A549 (cell line): Measurements from ENCODE around the gene SERHL2. TPM values are rescaled to one million over a fixed set of nuclear protein-coding genes. Genes with fewer than 3 reads are reported as not detected.
A peak's percentile ranks its signal among the peaks of the same experiment; 100 is the strongest.
"Not testable (repeated sequence)": the region's sequence is repeated elsewhere in the genome, so short reads cannot be mapped to it uniquely, and the experiment has no call there.

Experiments
- ATAC-seq, 2 experiments: fragments of 200-7000 bp in 1 of 2; fragments of >200 bp in 1 of 2; cut with Nextera tagmentation in 1 of 2; cut with Tn5 transposase in 1 of 2; 3 replicates each; pipeline versions ENCODE4 v1.8.0 to v1.9.1; 2018 to 2020; ENCODE audit warnings: mild to moderate bottlenecking in 1 of 2, moderate library complexity in 1 of 2
- CTCF ChIA-PET: fragments of 300-600 bp; sonication (Branson Sonifier 250); formaldehyde crosslinking; extraction: SDS; loops from one replicate; lab custom pipeline; 2021; ENCODE audit warnings: antibody characterized with exemption, inconsistent platforms; lab: Yijun Ruan, JAX
- POLR2A ChIA-PET: fragments of 350-600 bp; formaldehyde crosslinking; extraction: SDS; loops from one replicate; lab custom pipeline; 2021; ENCODE audit warnings: antibody characterized with exemption, inconsistent platforms; lab: Yijun Ruan, JAX
- DNase-seq, 2 experiments: peaks; one replicate each; pipeline versions ENCODE4 v3.0.0 to v3.0.0-alpha.2; 2011 to 2016; ENCODE audit warnings: low read depth in 1 of 2, low spot score in 1 of 2
- FAIRE-seq: peaks from 2 replicates; lab custom pipeline; 2011; peaks lifted over from hg19 to GRCh38; lab: Jason Lieb, UNC
- H3K27ac ChIP-seq, 2 experiments: fragments of >200 bp; sonication (Bioruptor Twin); formaldehyde crosslinking; 3 replicates each; pipeline ENCODE4 v1.5.1; 2016 to 2017
- H3K4me1 ChIP-seq: fragments of >200 bp; sonication (Bioruptor Twin); formaldehyde crosslinking; 3 replicates; pipeline ENCODE4 v1.6.1; 2016
- H3K4me2 ChIP-seq: fragments of >200 bp; sonication (Bioruptor Twin); formaldehyde crosslinking; 3 replicates; pipeline ENCODE4 v1.6.1; 2016
- H3K4me3 ChIP-seq: fragments of >200 bp; sonication (Bioruptor Twin); formaldehyde crosslinking; 3 replicates; pipeline ENCODE4 v1.5.1; 2016
- H3K9me3 ChIP-seq: fragments of >200 bp; sonication (Bioruptor Twin); formaldehyde crosslinking; 3 replicates; pipeline ENCODE4 v1.6.1; 2016
- ATOH8 ChIP-seq: fragments of 250-450 bp; sonication (Bioruptor Pico); IDR thresholded peaks from 2 replicates; pipeline ENCODE4 v1.5.0; 2020; ENCODE audit warnings: low read depth, mild to moderate bottlenecking, moderate library complexity
- BCL3 ChIP-seq: fragments of >200 bp; sonication (Bioruptor Twin); formaldehyde crosslinking; IDR thresholded peaks from 3 replicates; pipeline ENCODE4 v1.6.1; 2016
- CBX8 ChIP-seq: fragments of 200-600 bp; sonication (generic); IDR thresholded peaks from 2 replicates; pipeline ENCODE4 v1.6.1; 2016
- CHD2 ChIP-seq: fragments of 150-350 bp; IDR thresholded peaks from 2 replicates; pipeline ENCODE4 v1.6.1; 2014; ENCODE audit warnings: low read length; ENCODE audit not compliant: partially characterized antibody
- CTCF ChIP-seq: fragments of >200 bp; sonication (Bioruptor Twin); formaldehyde crosslinking; IDR thresholded peaks from 3 replicates; pipeline ENCODE4 v1.5.1; 2016
- EHF ChIP-seq: fragments of 250-450 bp; sonication (Bioruptor Pico); IDR thresholded peaks from 2 replicates; pipeline ENCODE4 v1.5.0; 2020; ENCODE audit warnings: mild to moderate bottlenecking
- ESRRA ChIP-seq: fragments of 150-350 bp; IDR thresholded peaks from 2 replicates; pipeline ENCODE4 v1.6.1; 2014; ENCODE audit warnings: mild to moderate bottlenecking, low read length, borderline replicate concordance
- FOSB ChIP-seq: fragments of 250-450 bp; sonication (Bioruptor Pico); IDR thresholded peaks from 2 replicates; pipeline ENCODE4 v1.5.0; 2020; ENCODE audit warnings: mild to moderate bottlenecking, moderate library complexity
- HEYL ChIP-seq: fragments of 250-450 bp; sonication (Bioruptor Pico); IDR thresholded peaks from 2 replicates; pipeline ENCODE4 v1.8.0; 2021; ENCODE audit warnings: mild to moderate bottlenecking, moderate library complexity
- MAFK ChIP-seq: fragments of 450-650 bp; IDR thresholded peaks from 2 replicates; pipeline ENCODE4 v1.6.1; 2014; ENCODE audit not compliant: partially characterized antibody
- NFE2L2 ChIP-seq: fragments of 150-350 bp; conservative IDR thresholded peaks from 2 replicates; pipeline ENCODE4 v1.6.1; 2014; ENCODE audit warnings: low read length
- NPAS2 ChIP-seq: fragments of 250-450 bp; sonication (Bioruptor Pico); IDR thresholded peaks from 2 replicates; pipeline ENCODE4 v1.8.0; 2022; ENCODE audit warnings: mild to moderate bottlenecking, moderate library complexity, borderline replicate concordance
- NR3C1 ChIP-seq: fragments of >200 bp; sonication (Bioruptor Twin); formaldehyde crosslinking; IDR thresholded peaks from 3 replicates; pipeline ENCODE4 v1.6.1; 2017
- PHF8 ChIP-seq: fragments of 200-600 bp; sonication (generic); IDR thresholded peaks from 2 replicates; pipeline ENCODE4 v1.6.1; 2016; ENCODE audit warnings: low read depth, mild to moderate bottlenecking, antibody characterized with exemption, moderate library complexity, borderline replicate concordance
- POLR2A ChIP-seq: IDR thresholded peaks from 2 replicates; pipeline ENCODE4 v1.6.1; 2012; ENCODE audit warnings: mild to moderate bottlenecking, low read length
- RFX5 ChIP-seq: fragments of 450-650 bp; IDR thresholded peaks from 2 replicates; pipeline ENCODE4 v1.7.1; 2014; ENCODE audit warnings: antibody characterized with exemption, mild to moderate bottlenecking, moderate library complexity
- RNF2 ChIP-seq: fragments of 200-600 bp; sonication (generic); IDR thresholded peaks from 2 replicates; pipeline ENCODE4 v1.6.1; 2016; ENCODE audit warnings: low read depth, mild to moderate bottlenecking, antibody characterized with exemption, moderate library complexity, borderline replicate concordance
- SMC3 ChIP-seq: fragments of >200 bp; sonication (Bioruptor Twin); formaldehyde crosslinking; IDR thresholded peaks from 3 replicates; pipeline ENCODE4 v1.6.1; 2018; ENCODE audit warnings: inconsistent platforms
- TFCP2L1 ChIP-seq: fragments of 250-450 bp; sonication (Bioruptor Pico); IDR thresholded peaks from 2 replicates; pipeline ENCODE4 v1.5.0; 2021; ENCODE audit warnings: mild to moderate bottlenecking
- USF2 ChIP-seq: fragments of 450-650 bp; IDR thresholded peaks from 2 replicates; pipeline ENCODE4 v1.6.1; 2014; ENCODE audit warnings: antibody characterized with exemption
- ZFP36 ChIP-seq: fragments of 450-650 bp; IDR thresholded peaks from 2 replicates; pipeline ENCODE4 v1.6.1; 2014; ENCODE audit warnings: borderline replicate concordance; ENCODE audit not compliant: partially characterized antibody
- ZNF302 ChIP-seq: fragments of 250-450 bp; sonication (Bioruptor Pico); IDR thresholded peaks from 2 replicates; pipeline ENCODE4 v1.9.0; 2021; ENCODE audit warnings: inconsistent platforms, mild to moderate bottlenecking, moderate library complexity
- WGBS: methylation state at CpG from one replicate; pipeline ENCODE4 v1.1.6; 2017; ENCODE audit errors: missing lambda C conversion rate; 5-methylcytosine and 5-hydroxymethylcytosine counted together
- polyA plus RNA-seq, 4 experiments: library from polyadenylated mRNA; depleted of rRNA in 3 of 4; stranded (reverse); fragments of >200 nt; fragmentation: RNase III in 1 of 4; extraction: RNeasy Plus Mini Kit Qiagen cat#74134 plus additional on column Dnase treatment in 1 of 4; gene quantifications; 2 replicates in 3 of 4; 3 replicates in 1 of 4; pipeline ENCODE4 v1.2.3, GENCODE V29; 2011 to 2017

Gene SERHL2
- polyA plus RNA-seq, 2 of the 4 experiments (the other 2 are of a cell fraction): 0.14 to 0.21 TPM

GRCh38 chr22:42528591-42529307 lies 25.0 kb upstream of the SERHL2 start:
- no peak overlapping the region for H3K4me2 ChIP-seq
- no peak for FAIRE-seq

GRCh38 chr22:42529435-42529834 lies 24.3 kb upstream of the SERHL2 start:
- POLR2A ChIA-PET, DNase-seq, H3K9me3 ChIP-seq, H3K4me1 ChIP-seq, H3K4me2 ChIP-seq, ATAC-seq, H3K27ac ChIP-seq, FAIRE-seq, H3K4me3 ChIP-seq: not testable (repeated sequence)
- WGBS: 89% methylated on average over 8 of the region's 8 CpGs
- CTCF ChIA-PET: interaction anchor here (1.6 kb wide), 1 partner anchor 22 kb away, joined by 4 read pairs; no protein-coding TSS in a partner anchor

More at GRCh38 chr22:42528591-42529307, 25.0 kb upstream of the SERHL2 start:
- DNase-seq: no peak
- 80% methylated on average over 11 of the region's 11 CpGs for WGBS
- TF ChIP-seq CBX8 (no peak), ZFP36 (no peak), PHF8 (no peak), EHF (CRISPR knock-in tag) (no peak), USF2 (no peak), POLR2A (no peak), HEYL (CRISPR knock-in tag) (no peak), RFX5 (no peak)
- H3K4me3 ChIP-seq: no peak overlapping the region
- no peak overlapping the region for H3K27ac ChIP-seq
- no peak for ATAC-seq
- ChIA-PET POLR2A (no interaction called here), CTCF (interaction anchor here (0.6 to 1.6 kb wide), 2 partner anchors 23 to 510 kb away, joined by 3 to 4 read pairs; no protein-coding TSS in a partner anchor)
- H3K9me3 ChIP-seq: no peaks in the 10 kb centered on the region
- no peaks in the 10 kb centered on the region for H3K4me1 ChIP-seq

GRCh38 chr22:42531401-42532084 lies 22.2 kb upstream of the SERHL2 start:
- TF ChIP-seq USF2: 0 out of 2 replicates have a peak, but pooled peaks have one; percentile 32
- WGBS: 77% methylated on average over 24 of the region's 24 CpGs
- not testable (repeated sequence) for FAIRE-seq, H3K4me2 ChIP-seq, DNase-seq, H3K4me3 ChIP-seq, ATAC-seq, H3K27ac ChIP-seq, H3K4me1 ChIP-seq, H3K9me3 ChIP-seq
- ChIA-PET CTCF (interaction anchor here (0.8 to 4.2 kb wide), 4 partner anchors 10 to 19 kb away, joined by 3 to 33 read pairs (median 6); no protein-coding TSS in a partner anchor), POLR2A (interaction anchor here (0.6 kb wide), 1 partner anchor 52 kb away, joined by 4 read pairs; no protein-coding TSS in a partner anchor)

- TF ChIP-seq ZFP36: no peak
- no peak for TF ChIP-seq CHD2
- no peak for TF ChIP-seq BCL3
- no peak for TF ChIP-seq MAFK
- no peak for TF ChIP-seq RNF2
- no peak for TF ChIP-seq NFE2L2
- TF ChIP-seq CTCF: no peak
- no peak for TF ChIP-seq FOSB (CRISPR knock-in tag)
- TF ChIP-seq HEYL (CRISPR knock-in tag): no peak
- TF ChIP-seq ZNF302 (CRISPR knock-in tag): no peak
- no peak for TF ChIP-seq SMC3
- TF ChIP-seq ESRRA: no peak
- no peak for TF ChIP-seq NPAS2
- no peak for TF ChIP-seq NR3C1
- TF ChIP-seq TFCP2L1 (CRISPR knock-in tag): no peak
- TF ChIP-seq ATOH8 (CRISPR knock-in tag): no peak
- no peak for TF ChIP-seq CBX8
- ChIA-PET POLR2A (no interaction called here), CTCF (interaction anchor here (1.7 to 4.2 kb wide), 4 partner anchors 10 to 17 kb away, joined by 4 to 33 read pairs (median 12); no protein-coding TSS in a partner anchor)
- Histone ChIP-seq H3K9me3 (no peaks in the 10 kb centered on the region), H3K27ac (no peak overlapping the region), H3K4me3 (no peak overlapping the region), H3K4me1 (peaks cover 4% of the 10 kb centered on the region; the same call in 1 of the 3 replicates), H3K4me2 (no peak overlapping the region; the same call in 2 of the 3 replicates)
- FAIRE-seq (no peak), DNase-seq (no peak), ATAC-seq (no peak)
- 91% methylated on average over 8 of the region's 8 CpGs for WGBS
These were observed 20.1 kb upstream of the SERHL2 start for GRCh38 chr22:42533638-42533977.
